ENCODE measurements around the gene RESP18.

RESP18 gene

GRCh38 chr2:219350710-219351221 is 18.2 kb upstream of the RESP18 start:
- Histone ChIP-seq H3K4me1 (ENCODE audit: control insufficient read depth, insufficient read depth, low read length) (no peaks in the 10 kb centered on the region), H3K36me3 (ENCODE audit: control insufficient read depth in 2 of 2, insufficient read depth in 1 of 2, low read length in 2 of 2) (no peaks in the 10 kb centered on the region), H3K9me3 (ENCODE audit: control insufficient read depth, insufficient read depth, low read depth, low read length) (no peaks in the 10 kb centered on the region), H3K4me3 (ENCODE audit: low read depth, low read length) (no peak overlapping the region), H3K27ac (ENCODE audit: extremely low read depth, low read depth, low read length) (no peak overlapping the region)
- ChIA-PET POLR2A (no interaction called here), CTCF (interaction anchor here (1.1 to 2.4 kb wide), 5 partner anchors 15 to 191 kb away, joined by 3 to 12 read pairs (median 4); partner anchors contain the start of gene ZFAND2B)
- TF ChIP-seq YY2 (tag by site-specific recombination; IDR thresholded peaks at IDR 0.05) (no peak), ZBTB7A (tag by site-specific recombination; IDR thresholded peaks at IDR 0.05; ENCODE audit: low read depth) (no peak), ZNF837 (tag by site-specific recombination; IDR thresholded peaks at IDR 0.05) (no peak), HOXA7 (CRISPR knock-in tag; IDR thresholded peaks at IDR 0.05; ENCODE audit: borderline replicate concordance) (no peak), ZNF792 (tag by site-specific recombination; IDR thresholded peaks at IDR 0.05) (no peak), SCRT1 (tag by site-specific recombination; IDR thresholded peaks at IDR 0.05; ENCODE audit: borderline replicate concordance) (no peak)
- TF ChIP-seq, protein P1, sequence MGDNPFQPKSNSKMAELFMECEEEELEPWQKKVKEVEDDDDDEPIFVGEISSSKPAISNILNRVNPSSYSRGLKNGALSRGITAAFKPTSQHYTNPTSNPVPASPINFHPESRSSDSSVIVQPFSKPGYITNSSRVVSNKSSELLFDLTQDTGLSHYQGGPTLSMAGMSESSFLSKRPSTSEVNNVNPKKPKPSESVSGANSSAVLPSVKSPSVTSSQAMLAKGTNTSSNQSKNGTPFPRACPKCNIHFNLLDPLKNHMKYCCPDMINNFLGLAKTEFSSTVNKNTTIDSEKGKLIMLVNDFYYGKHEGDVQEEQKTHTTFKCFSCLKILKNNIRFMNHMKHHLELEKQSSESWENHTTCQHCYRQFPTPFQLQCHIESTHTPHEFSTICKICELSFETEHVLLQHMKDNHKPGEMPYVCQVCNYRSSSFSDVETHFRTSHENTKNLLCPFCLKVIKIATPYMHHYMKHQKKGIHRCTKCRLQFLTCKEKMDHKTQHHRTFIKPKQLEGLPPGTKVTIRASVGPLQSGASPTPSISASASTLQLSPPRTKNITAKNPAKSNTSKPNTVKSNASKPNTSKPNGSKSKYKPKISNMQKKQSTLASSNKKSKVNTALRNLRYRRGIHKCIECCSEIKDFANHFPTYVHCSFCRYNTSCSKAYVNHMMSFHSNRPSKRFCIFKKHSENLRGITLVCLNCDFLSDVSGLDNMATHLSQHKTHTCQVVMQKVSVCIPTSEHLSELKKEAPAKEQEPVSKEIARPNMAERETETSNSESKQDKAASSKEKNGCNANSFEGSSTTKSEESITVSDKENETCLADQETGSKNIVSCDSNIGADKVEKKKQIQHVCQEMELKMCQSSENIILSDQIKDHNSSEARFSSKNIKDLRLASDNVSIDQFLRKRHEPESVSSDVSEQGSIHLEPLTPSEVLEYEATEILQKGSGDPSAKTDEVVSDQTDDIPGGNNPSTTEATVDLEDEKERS (tag by site-specific recombination; IDR thresholded peaks at IDR 0.05): no peak

DNA sequence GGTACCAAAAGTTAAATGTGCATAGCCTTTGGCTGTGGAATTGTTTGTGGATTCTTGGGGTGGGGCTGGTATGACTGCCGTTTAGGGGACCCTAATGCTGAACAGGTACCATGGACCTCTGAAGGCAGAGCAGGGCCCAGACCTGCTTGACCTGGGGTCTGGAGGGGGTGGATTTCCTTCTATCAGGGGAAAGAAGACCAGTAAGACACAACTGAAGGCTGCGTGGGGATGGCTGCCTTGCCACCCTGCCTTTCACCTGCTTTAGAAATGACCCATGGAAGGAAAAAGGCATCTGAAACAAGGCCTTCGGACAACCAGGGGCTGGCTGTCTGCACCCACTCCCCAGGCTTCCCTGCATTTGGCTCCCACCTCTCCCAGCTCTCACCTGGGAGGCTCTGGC is 17.7 kb upstream of the RESP18 start:
- no peak for TF ChIP-seq SETDB1 (IDR thresholded peaks at IDR 0.05; ENCODE audit: insufficient read length, low read length)
- TF ChIP-seq ZNF513 (tag by site-specific recombination; IDR thresholded peaks at IDR 0.05): no peak
- CTCF ChIA-PET: interaction anchor here (1.1 to 2.4 kb wide), 4 partner anchors 55 to 191 kb away, joined by 3 to 12 read pairs (median 6); partner anchors contain the start of gene ZFAND2B
- no peaks in the 10 kb centered on the region for H3K4me1 ChIP-seq (ENCODE audit: control insufficient read depth, insufficient read depth, low read length)
- H3K36me3 ChIP-seq (ENCODE audit: control insufficient read depth in 2 of 2, insufficient read depth in 1 of 2, low read length in 2 of 2): no peaks in the 10 kb centered on the region
- H3K9me3 ChIP-seq (ENCODE audit: control insufficient read depth, insufficient read depth, low read depth, low read length): no peaks in the 10 kb centered on the region
- no peak overlapping the region for H3K4me3 ChIP-seq (ENCODE audit: low read depth, low read length)
- H3K27ac ChIP-seq (ENCODE audit: extremely low read depth, low read depth, low read length): no peak overlapping the region
- POLR2A ChIA-PET: no interaction called here

- POLR2A ChIA-PET: no interaction called here
- CTCF ChIA-PET: interaction anchor here (0.6 to 1.6 kb wide), 10 partner anchors 33 to 505 kb away, joined by 3 to 5 read pairs (median 4); no protein-coding TSS in a partner anchor
Measured at GRCh38 chr2:219344751-219345430, 12.3 kb upstream of the RESP18 start.

DNA sequence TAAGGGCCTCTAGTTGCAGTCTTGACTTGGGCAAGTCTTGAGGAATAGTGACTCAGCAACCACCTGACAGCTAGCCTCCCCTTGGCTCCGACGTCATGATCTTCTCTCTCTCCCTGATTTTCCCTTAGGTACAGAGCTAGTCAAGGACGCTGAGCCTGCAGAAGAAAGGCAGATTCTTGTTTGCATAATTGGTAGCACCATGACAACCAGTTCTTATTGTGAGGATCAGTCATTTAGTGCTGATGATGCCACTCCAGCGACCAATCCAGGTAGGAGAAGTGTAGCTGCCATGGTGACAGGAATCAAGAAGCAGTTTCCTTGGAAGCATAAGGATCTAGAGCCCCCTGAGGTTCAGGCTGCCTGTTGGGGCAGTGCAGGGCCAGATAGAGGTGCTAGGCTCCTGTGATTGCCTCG is 2.8 kb upstream of the RESP18 start:
- POLR2A ChIA-PET: no interaction called here
- no peak for TF ChIP-seq ZNF510 (tag by site-specific recombination; IDR thresholded peaks at IDR 0.05; ENCODE audit: insufficient replicate concordance)
- no peak for TF ChIP-seq ZSCAN16 (tag by site-specific recombination; IDR thresholded peaks at IDR 0.05)
- no peak for TF ChIP-seq ZBTB8A (tag by site-specific recombination; IDR thresholded peaks at IDR 0.05)
- no peak for TF ChIP-seq KLF10 (tag by site-specific recombination; IDR thresholded peaks at IDR 0.05)
- no peak for TF ChIP-seq OVOL3 (tag by site-specific recombination; IDR thresholded peaks at IDR 0.05)
- no peak for TF ChIP-seq ZNF404 (tag by site-specific recombination; IDR thresholded peaks at IDR 0.05)
- CTCF ChIA-PET: interaction anchor here (0.5 to 1.8 kb wide), 6 partner anchors 13 to 41 kb away, joined by 3 to 7 read pairs (median 4); no protein-coding TSS in a partner anchor
- Histone ChIP-seq H3K9me3 (ENCODE audit: control insufficient read depth, insufficient read depth, low read depth, low read length) (no peaks in the 10 kb centered on the region), H3K4me1 (ENCODE audit: control insufficient read depth, insufficient read depth, low read length) (no peaks in the 10 kb centered on the region), H3K36me3 (ENCODE audit: control insufficient read depth in 2 of 2, insufficient read depth in 1 of 2, low read length in 2 of 2) (no peaks in the 10 kb centered on the region), H3K4me3 (ENCODE audit: low read depth, low read length) (no peak overlapping the region), H3K27ac (ENCODE audit: extremely low read depth, low read depth, low read length) (no peak overlapping the region)

More at GRCh38 chr2:219344751-219345430, 12.3 kb upstream of the RESP18 start:
- no peaks in the 10 kb centered on the region for H3K4me1 ChIP-seq (ENCODE audit: control insufficient read depth, insufficient read depth, low read length)
- H3K4me3 ChIP-seq (ENCODE audit: low read depth, low read length): no peak overlapping the region
- H3K36me3 ChIP-seq (ENCODE audit: control insufficient read depth in 2 of 2, insufficient read depth in 1 of 2, low read length in 2 of 2): no peaks in the 10 kb centered on the region
- no peak overlapping the region for H3K27ac ChIP-seq (ENCODE audit: extremely low read depth, low read depth, low read length)
- TF ChIP-seq ZNF473 (tag by site-specific recombination; IDR thresholded peaks at IDR 0.05): no peak
- peak; percentile 48; the same call in 1 of the 2 replicates for TF ChIP-seq ZBTB17 (tag by site-specific recombination; IDR thresholded peaks at IDR 0.05)
- H3K9me3 ChIP-seq (ENCODE audit: control insufficient read depth, insufficient read depth, low read depth, low read length): no peaks in the 10 kb centered on the region

Measured in HEK293 (cell line).